Central memory CD4-positive, alpha-beta T cell (primary cell): ENCODE data around the gene BRSK2.

Experiments used
- DNase-seq: peaks from one replicate; pipeline ENCODE4 v3.0.0; 2022

BRSK2 gene

DNA sequence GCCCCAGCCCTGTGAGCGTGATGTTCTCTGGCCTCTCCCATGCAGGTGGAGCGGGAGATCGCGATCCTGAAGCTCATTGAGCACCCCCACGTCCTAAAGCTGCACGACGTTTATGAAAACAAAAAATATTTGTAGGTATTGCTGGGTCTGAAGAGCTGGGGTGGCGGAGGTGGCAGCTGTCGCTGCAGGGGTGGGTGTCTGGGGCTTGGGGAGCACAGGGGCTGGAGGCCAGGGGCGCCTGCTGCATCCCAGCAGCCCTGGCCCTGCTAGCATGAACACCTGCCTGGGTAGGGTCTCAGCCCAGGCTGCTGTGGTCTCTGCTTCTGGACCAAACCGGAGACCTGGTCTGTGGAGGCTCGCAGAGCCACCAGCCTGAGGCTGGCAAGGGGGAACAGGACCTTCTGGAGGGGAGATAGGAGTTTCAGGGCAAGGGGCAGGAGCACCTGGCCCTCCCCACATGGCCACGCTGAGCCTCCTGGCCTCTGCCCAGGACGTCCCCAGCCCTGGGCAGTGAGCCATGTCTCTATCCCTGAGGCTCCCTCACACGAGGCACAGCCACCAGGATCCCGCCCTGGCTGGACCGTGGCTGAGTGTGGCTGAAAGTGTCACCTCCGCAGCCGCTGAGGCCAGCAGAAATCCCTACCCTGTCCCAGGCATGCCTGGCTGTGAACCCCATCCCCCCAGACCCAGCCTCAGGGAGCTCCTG lies 48.7 kb downstream of the BRSK2 start:
- DNase-seq = no peak

DNA sequence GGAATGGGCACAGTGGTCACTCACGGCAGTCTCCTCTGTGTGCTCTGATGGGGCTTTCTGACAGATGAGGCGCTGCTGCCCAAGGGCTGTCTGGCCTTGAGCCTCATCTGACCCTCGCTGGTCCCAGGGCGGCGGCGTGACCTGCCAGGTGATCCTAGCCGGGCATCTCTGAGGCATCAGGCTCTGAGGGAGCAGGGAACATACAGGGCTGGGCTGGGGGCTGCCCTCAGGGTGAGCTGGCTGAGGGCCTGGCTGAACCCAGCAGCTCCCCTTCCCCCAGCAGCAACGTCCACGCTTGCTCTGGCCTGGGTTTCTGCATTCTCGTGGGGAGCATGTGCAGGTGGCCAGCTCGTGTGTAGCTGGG lies 49.2 kb downstream of the BRSK2 start:
- DNase-seq = no peak

DNA sequence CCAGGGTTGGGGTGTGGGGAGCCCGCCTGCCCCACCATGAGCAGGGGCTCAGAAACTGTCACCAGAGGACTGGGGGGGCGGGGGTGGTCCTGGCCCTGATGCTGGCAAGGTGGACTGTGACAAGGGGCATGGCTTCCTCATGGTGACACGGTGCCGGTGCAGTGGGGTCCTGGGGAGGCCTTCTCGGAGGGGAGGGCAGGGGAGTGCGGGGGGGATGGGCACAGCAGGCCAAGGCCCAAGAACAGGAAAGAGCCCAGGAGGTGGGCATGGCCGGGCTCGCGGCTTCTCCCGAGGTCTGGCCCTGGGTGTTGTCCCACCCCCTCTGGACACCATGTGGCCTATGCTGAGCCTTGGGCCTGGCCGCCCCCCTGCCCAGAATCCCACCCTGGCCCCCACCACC lies 49.6 kb downstream of the BRSK2 start:
- no peak for DNase-seq

DNA sequence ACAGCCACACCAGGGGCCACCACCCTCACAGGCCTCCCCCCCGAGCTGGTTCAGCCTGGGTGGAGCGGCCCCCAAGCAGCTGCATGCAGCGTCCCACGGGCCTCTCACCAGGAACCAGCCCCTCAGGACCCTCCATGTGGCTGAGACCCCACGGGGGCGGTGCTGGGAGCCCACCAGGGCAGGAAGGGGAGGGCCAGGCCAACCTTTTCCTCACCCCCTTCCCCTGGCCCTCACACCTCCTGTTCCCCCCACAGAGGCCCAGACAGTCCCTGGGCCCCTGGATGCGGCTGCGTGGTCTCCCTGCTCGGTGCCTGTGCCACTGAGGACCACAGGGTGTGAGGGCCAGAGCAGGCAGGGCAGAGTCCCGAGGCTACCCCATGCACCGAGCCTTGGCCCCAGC lies 50.3 kb downstream of the BRSK2 start:
- no peak for DNase-seq

DNA sequence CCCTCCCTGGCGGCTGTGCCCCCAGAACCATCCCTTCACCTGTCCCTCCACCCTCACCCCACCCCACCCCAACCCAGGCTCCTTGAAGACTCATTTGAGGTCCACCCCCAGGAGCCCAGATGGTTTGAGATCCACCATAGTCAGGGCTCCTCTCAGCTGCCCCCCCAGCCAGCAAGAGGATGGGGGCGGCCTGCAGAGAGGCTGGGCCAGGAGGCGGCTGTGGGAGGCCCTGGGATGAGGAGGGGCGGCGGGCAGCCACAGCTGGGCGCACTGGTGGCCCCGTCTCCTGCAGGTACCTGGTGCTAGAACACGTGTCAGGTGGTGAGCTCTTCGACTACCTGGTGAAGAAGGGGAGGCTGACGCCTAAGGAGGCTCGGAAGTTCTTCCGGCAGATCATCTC lies 50.8 kb downstream of the BRSK2 start:
- no peak for DNase-seq

DNA sequence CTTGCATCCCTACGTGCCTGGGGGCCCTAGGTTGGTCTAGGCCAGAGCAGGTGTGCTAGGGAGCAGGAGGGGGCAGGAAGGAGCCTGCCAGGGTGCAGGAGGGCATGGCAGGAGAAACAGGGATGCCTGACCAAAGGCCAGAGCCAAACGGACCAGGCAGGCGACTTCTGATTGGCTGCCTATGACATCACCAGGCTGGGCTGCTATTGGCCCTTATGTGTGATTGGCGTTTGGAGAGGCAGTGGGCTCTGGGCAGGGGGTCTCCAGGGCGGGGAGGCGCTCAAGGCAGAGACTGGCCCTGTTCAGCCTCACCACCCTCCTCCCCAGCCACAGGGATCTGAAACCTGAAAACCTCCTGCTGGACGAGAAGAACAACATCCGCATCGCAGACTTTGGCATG lies 52.4 kb downstream of the BRSK2 start:
- no peak for DNase-seq

DNA sequence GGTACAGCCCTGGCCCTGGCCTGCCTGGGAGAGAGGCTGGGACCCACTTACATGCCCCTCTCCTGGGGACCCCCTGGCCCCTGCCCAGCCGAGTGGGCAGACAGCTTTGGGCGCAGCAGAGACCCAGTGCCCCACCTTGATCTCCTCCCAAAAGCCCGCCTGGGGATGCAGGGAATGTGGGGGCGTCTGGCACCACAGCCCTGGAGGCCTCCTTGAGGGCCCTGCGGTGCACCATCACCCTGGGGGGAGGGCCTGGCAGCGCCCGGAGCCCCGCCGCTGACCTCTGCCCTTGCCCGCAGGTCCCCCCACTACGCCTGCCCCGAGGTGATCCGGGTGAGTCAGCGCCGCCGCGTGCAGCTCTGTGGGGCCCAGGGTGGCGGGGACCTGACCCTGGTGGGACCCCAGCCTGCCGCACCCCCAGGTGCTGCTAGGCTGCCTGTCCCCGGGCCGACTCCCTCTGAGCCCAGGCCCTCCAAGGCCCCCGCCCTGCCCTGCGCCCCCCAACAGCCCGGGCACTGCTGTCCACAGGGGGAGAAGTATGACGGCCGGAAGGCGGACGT lies 53.2 kb downstream of the BRSK2 start:
- no peak for DNase-seq

DNA sequence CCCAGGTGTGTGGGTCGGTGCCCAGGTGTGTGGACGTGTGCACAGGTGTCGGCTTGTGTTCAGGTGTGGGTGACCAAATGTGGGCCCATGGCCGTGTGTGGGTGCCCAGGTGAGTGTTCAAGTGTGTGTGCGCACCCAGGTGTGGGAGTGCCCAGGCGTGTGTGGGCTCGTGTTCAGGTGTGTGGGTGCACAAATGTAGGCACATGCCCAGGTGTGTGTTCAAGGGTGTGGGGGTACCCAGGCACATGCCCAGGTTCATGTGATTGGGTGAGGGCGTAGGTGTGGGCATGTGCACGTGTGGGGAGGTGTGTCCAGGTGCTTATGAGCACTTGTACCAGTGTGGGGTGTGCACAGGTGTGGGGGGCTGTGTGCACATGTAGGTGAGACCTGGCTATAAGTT lies 54.0 kb downstream of the BRSK2 start:
- DNase-seq = no peak

DNA sequence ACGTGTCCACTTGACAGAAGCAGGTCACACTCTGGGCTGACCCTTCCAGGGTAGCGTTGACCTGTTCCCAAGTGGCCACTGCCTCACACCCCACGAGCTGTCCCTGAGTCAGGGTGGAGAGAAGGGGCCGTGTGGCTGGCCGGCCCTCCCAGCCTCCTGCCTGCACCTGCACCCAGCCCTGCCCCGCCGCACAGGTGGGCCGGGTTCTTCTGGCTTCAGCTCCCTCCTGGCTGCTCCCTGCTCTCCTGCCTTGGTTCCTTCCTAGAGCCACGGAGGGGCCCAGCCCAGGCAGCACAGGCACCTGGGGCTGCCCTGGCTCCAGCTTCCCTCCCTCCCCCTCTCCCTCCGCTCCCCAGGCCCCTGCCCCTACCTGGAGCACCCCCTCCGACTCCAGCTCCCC lies 54.6 kb downstream of the BRSK2 start:
- DNase-seq = no peak

DNA sequence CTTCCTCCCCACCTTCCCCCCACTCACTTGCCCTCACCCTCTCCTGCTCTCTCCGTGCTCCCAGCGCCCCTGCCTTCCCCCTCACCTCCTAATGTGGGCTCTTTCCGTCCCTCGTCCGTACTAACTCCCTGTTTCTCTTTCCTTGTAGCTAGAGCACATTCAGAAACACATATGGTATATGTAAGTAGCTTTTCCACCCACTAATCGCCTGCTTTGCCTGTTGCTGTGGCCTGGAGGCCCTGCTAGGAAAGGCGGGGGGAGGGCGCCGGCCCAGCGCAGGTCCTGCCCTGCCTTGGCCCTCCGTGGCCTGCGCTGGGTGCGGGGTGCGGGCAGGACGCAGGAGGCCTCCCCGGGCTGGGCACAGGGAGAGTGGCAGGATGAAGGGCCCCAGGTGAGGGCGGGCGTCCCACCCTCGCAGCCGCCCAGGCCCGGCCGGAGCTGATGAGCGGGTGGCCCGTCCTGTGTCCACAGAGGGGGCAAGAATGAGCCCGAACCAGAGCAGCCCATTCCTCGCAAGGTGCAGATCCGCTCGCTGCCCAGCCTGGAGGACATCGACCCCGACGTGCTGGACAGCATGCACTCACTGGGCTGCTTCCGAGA lies 55.2 kb downstream of the BRSK2 start:
- DNase-seq = no peak

DNA sequence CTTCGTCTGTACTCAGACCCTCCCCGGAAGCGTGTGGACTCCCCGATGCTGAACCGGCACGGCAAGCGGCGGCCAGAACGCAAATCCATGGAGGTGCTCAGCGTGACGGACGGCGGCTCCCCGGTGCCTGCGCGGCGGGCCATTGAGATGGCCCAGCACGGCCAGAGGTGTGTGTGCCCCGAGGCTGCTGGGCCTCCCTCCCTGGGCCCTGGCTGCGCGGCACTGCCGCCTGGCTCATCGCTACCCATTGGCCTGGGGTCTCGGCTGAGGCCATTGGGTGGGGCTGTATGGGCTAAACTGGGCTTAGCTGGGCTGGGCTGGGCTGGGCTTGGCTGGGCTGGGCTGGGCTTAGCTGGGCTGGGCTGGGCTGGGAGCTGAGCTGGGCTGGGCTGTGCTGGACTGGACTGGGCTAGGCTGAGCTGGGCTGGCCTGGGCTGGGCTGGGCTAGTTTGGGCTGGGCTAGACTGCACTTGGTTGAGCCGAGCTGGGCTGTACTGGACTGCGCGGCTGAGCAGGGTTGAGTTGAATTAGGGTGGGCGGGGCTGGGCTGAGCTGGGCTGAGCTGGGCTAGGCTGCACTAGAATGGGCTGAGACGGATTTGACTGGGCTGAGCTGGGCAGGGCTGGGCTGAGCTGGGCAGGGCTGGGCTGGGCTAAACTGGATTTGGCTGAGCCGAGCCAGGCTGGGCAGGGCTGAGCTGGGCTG lies 56.2 kb downstream of the BRSK2 start:
- no peak for DNase-seq

DNA sequence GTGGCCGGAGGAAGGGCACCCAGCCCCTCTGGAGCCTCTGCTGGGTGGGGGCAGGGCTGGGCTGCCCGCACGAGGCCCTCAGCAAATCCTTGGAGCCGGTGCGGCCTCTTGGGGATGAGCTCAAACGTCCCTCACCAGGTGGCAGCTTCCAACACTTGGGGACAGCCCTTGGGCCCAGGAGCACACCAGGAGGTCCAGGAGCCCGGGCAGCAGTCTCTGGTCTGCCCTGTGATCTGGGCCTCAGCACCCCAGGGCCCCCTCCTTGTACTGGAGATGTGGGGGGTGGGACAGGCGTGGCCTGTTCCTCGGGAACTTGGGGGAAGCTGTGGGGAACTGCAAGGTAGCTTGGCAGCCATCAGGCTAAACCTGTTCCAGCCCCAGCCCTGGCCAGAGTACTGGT lies 56.9 kb downstream of the BRSK2 start:
- DNase-seq = no peak

DNA sequence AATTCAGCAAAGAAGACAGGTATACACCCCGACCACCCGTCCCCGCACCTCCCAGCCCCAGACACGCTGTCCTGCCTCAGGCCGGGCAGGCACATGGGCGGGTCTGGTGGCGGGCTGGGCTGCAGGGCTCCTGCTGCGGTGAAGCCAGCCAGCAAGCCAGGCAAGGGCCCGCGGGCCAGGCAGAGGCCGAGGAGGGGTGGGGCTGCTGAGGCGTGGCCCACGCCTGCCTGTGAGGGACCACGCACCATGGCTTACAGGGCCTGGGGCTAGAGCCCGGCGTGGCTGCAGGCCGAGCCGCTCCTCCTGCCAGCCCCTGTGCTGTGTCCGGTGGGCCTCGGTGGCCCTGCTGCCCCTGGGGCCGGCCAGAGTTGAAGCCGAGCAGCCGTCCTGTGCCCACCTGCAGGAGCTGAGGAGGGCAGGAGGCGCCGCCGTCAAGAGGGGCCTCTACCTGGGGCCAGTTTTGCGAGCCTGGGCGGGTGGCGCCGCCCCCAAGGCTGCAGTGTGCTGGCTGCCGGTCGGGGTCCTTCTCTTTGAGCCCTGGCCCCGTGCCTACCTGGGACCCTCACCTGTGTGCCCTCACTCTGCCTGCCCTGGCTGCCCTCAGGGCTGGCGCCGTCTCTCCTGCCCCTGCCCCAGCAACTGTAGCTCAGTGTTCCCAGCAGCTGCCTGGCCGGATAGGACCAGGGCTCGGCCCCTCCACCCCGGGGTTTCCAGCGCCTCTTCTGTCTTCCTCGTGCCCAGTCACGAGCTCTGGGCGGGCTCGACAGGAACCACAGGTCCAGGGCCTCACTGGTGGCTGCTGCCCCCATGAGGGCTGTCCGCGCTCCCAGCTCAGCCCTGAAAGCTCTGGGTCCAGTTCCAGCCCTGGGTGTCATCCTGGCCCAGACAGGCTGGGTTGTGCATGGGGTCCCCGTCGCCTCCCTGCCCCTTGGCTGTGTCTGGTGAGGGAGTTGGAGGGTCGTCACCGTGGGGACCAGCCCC lies 58.4 kb downstream of the BRSK2 start:
- DNase-seq = no peak

DNA sequence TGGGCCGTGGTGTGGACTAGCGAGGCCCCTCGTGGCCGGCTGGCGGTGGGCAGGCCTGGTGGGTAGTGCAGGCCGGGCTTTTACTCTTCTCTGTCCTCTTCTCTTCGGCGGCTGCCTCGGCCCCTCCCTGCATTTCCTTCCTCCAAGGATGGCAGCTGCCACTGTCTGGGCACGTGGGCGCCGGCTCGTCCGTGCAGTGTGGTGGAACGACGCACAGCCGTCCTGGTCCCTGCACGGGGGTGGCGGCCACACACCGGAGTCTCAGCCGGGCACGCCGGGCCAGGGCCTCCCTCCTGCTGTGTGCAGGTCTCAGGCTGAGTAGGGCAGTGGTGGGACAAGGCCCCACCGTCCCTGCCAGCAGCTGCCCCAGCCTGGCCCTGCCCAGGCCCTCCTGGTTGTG lies 59.1 kb downstream of the BRSK2 start:
- DNase-seq = no peak

DNA sequence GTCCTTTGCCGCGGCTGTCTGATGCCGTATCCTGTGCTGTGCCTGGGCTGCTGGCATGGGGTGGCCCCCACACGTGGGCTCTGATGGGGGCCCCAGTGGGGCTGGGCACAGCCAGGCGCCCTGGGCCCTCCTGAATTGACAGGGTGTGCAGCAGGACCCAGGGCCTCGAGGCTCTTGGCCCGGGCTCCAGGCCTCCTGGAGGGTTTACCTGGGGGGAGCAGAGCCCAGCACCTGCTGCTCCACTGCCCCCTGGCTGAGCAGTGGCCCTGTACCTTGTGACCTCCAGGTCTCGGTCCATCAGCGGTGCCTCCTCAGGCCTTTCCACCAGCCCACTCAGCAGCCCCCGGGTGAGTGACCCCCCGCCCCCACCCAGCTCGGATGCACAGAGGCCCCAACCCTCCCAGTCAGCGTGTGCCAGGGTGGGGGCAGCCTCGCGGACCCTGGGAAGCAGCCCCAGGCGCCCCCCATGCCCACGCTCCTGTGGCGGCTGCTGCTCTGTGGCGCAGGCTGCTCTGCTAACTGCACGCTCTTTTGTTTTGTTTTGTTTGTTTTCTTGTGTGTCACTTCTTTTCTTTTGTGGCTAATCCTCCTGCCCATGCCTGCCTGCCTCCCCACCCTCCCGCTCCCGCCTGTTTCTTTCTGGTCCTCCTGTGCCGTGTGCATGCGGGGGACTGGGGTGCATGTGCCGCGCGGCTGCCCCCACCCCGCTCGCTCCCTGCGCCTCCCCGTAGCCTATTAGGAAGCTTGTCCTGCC lies 59.9 kb downstream of the BRSK2 start:
- DNase-seq = no peak

DNA sequence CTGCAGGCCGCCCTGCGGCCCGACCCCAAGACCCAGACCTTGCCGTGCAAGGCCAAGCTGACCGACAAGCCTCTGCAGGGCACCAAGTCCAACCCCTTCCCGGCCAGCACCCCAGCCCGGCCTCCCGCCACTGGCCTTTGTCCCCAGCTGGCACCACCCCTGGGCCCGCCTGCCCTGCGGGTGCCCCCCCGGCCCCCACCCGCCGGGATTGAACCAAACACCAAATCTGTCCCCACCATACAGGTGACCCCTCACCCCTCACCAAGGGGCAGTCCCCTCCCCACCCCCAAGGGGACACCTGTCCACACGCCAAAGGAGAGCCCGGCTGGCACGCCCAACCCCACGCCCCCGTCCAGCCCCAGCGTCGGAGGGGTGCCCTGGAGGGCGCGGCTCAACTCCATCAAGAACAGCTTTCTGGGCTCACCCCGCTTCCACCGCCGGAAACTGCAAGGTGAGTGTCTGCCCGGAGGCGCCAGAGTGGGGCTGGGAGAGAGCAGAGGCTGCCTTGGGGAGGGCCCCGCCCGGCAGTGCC lies 60.7 kb downstream of the BRSK2 start:
- DNase-seq = no peak

DNA sequence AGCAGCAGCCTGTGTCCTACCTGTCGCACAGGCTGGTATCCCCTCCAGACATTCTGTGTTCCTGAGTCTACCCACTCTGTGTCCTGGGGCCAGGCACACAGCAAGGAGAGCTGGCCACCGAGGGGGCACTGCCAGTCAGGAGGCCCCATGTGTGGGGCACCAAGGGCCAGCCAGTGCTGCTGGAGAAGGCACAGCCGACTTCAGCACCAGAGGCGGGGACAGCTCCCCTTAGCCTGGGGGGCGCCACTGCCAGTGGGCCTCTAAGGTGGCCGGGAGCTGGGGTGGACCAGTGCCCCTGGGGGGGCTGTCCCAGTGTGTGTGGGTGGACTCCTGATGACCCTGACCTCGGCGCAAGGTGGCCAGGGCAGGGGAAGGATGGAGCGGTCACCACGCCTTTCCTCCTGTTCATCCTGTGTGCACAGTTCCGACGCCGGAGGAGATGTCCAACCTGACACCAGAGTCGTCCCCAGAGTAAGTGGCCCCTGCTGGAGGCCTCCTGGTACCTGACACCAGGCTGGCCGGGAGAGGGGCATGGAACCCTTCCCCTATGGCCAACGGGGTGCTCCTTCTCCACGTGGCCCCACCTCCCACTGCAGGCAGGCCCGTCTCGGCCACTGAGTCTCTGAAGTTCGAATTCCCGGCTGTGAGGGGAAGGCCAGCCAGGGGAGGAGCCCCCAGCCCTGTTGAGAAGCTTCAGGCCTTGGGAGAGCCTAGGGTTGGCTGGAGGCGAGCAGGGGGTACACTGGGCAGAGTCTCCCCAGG lies 61.4 kb downstream of the BRSK2 start:
- DNase-seq = no peak

DNA sequence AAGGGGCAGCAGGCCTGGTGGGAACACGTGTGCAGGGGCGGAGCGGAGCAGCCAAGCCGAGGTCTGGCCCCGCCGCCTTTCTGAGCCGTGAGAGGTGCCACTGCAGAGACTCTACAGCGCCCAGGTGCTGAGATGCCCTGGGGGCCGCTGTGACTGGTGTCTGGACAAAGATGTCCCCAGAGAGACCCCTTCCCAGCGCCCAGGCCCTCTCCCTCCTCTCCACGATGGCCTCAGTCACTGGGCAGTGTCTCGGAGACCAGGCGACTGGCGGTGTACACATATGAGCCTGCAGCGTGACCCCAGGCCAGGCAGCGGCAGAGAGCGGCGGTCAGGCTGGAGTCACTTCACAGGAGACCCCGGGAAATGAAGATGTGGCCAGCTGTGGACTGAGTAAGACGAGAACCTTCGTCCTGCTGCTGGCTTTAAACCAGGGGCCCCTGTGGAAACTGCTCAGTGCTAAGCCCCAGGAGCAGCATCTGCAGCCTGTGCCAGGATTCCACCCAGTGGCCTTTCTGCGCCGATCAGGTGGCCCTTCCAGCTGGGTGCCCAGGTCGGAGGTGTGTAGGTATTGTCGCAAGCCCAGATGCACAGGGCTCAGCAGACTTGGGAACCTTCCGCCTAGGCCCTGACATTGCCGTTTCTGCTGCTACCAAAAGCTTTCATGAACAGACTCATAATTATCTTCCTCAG lies 62.2 kb downstream of the BRSK2 start:
- no peak for DNase-seq

DNA sequence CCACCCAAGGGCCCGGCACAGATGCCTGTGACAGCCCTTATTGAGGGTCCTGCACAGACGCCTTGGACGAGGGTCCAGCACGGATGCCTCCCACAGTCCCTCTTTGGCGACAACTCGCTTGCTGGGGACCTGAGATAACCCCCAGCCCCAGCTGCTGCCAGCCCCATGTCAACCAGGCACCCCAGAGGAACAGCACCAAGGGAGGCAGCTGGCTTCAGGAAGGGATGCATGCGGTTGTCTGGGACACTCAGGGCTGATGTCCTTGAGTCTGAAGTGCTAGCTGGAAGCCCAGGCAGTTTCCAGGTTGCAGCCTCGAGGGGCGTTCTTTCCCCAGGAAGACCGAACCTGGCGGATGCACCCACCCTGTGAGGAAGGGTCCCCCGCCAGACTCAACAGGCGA lies 63.0 kb downstream of the BRSK2 start:
- DNase-seq = no peak

DNA sequence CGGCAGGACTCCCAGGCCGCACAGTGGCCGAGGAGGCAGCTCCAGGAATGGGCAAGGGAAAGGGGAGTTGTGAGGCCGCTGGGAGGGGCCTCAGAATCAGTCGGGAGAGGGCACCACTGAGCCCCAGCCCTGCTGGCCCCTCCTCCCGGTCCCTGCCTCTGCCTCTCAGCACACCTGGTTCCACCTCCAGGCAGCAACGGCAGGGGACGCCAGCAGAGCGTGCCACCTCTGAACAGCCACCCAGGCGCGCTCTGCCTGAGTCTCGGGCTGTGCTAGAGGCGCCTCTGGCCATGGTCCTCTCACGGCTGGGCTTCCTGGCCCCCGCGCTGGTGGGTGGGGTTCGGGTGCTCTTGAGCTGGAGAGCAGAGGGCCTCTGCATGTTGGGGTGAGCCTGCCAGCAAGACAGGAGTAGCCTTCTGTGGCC lies 63.9 kb downstream of the BRSK2 start:
- peak; percentile 48 for DNase-seq
